ENCODE results near the gene RIC3. TPM values are rescaled to one million over a fixed set of nuclear protein-coding genes. Genes with fewer than 3 reads are reported as not detected.

Gene RIC3
- total and polyA plus RNA-seq, 2 of the 8 experiments (the other 6 are each of a cell fraction or from before 2014, with no cell fraction given), result 6.4 to 15.5 TPM

GRCh38 chr11:8217136-8217535 lies 48.3 kb upstream of the RIC3 start:
- POLR2A ChIA-PET (ENCODE audit: partially characterized antibody), result no interaction called here
- FAIRE-seq, result no peak

More at GRCh38 chr11:8217136-8217535, 48.3 kb upstream of the RIC3 start:
- no peaks in the 10 kb centered on the region for H3K36me3 ChIP-seq (ENCODE audit: control insufficient read depth in 2 of 4, insufficient read depth in 4 of 4, low read length in 3 of 4)
- H2BK120ac ChIP-seq (replicated peaks; ENCODE audit: low read depth, low read length), result no peak overlapping the region
- no peak overlapping the region for H2BK12ac ChIP-seq (ENCODE audit: low read depth, low read length)
- no peak overlapping the region for H3K4ac ChIP-seq (replicated peaks; ENCODE audit: insufficient read length, low read depth, low read length)
- no peaks in the 10 kb centered on the region for H3K9me3 ChIP-seq (ENCODE audit: insufficient read depth in 2 of 2, low read depth in 1 of 2, low read length in 1 of 2)
- H2BK20ac ChIP-seq (ENCODE audit: low read length), result no peak overlapping the region
- no peak for DNase-seq (ENCODE audit: low read depth in 1 of 2, low spot score in 2 of 2)
- no peak overlapping the region for H4K8ac ChIP-seq (ENCODE audit: extremely low read depth, insufficient read depth, low read length)
- CTCF ChIA-PET (ENCODE audit: partially characterized antibody), result interaction anchor here (0.7 to 21.8 kb wide), 10 partner anchors 8 to 360 kb away, joined by 3 to 342 read pairs (median 42); partner anchors contain the start of gene LMO1
- H4K5ac ChIP-seq (ENCODE audit: insufficient read length, low read depth, low read length), result no peak overlapping the region
- no peaks in the 10 kb centered on the region; a peak in 1 of 7 replicates for H3K4me1 ChIP-seq (replicated peaks in 1 of 4; ENCODE audit: control insufficient read depth in 3 of 4, insufficient read depth in 4 of 4, low read length in 3 of 4)
- no peak overlapping the region for H3K4me2 ChIP-seq (ENCODE audit: insufficient read depth in 1 of 2, low read depth in 2 of 2, low read length in 2 of 2)
- no peak overlapping the region for H3K27ac ChIP-seq (ENCODE audit: low read depth, low read length)
- no peak for TF ChIP-seq HDAC2 (IDR thresholded peaks at IDR 0.05; ENCODE audit: borderline replicate concordance in 1 of 2, low read depth in 2 of 2, low read length in 2 of 2)
- no peak for TF ChIP-seq E2F6 (IDR thresholded peaks at IDR 0.05)
- TF ChIP-seq KDM4A (IDR thresholded peaks at IDR 0.05; ENCODE audit: low read depth, low read length, severe bottlenecking), result no peak
- TF ChIP-seq ZNF274 (IDR thresholded peaks at IDR 0.05; ENCODE audit: borderline replicate concordance, extremely low read depth, low read length), result no peak
- TF ChIP-seq CEBPB (IDR thresholded peaks at IDR 0.05; ENCODE audit: low read depth, low read length), result no peak
- TF ChIP-seq KDM5A (IDR thresholded peaks at IDR 0.05; ENCODE audit: low read length), result no peak
- TF ChIP-seq TEAD4 (IDR thresholded peaks at IDR 0.05; ENCODE audit: low read depth, low read length), result no peak
- TF ChIP-seq MAX (IDR thresholded peaks at IDR 0.05), result no peak
- TF ChIP-seq BRCA1 (IDR thresholded peaks at IDR 0.05; ENCODE audit: low read depth, low read length), result no peak
- no peak overlapping the region for H2BK5ac ChIP-seq (ENCODE audit: low read depth, low read length)
- H3K23me2 ChIP-seq (ENCODE audit: low read depth, low read length), result no peaks in the 10 kb centered on the region
- no peaks in the 10 kb centered on the region; a peak in 1 of 7 replicates for H3K27me3 ChIP-seq (replicated peaks in 1 of 4; ENCODE audit: control insufficient read depth in 3 of 4, extremely low read depth in 1 of 4, insufficient read depth in 3 of 4, low read length in 3 of 4)
- no peak overlapping the region for H2AK5ac ChIP-seq (ENCODE audit: low read depth, low read length)
- H3K18ac ChIP-seq (ENCODE audit: extremely low read depth, low read length), result no peak overlapping the region
- H3K79me2 ChIP-seq (ENCODE audit: control insufficient read depth in 1 of 2, insufficient read depth in 2 of 2, low read length in 2 of 2), result no peaks in the 10 kb centered on the region
- no peaks in the 10 kb centered on the region for H4K20me1 ChIP-seq (replicated peaks in 1 of 2; ENCODE audit: control insufficient read depth in 1 of 2, insufficient read depth in 2 of 2, low read length in 2 of 2)
- WGBS, 2 experiments (ENCODE audit: extremely low coverage in 1 of 2, insufficient coverage in 1 of 2, insufficient read length in 1 of 2, insufficient replicate concordance in 2 of 2, low coverage in 1 of 2, low lambda C conversion rate in 2 of 2, missing lambda C conversion rate in 1 of 2), result 85% methylated on average over 4 of the region's 4 CpGs; no CpG with 5 or more reads in 1 of the 2 experiments
- no peak overlapping the region for H3K4me3 ChIP-seq (ENCODE audit: extremely low read depth in 1 of 4, insufficient read depth in 2 of 4, low read depth in 3 of 4, low read length in 4 of 4)
- H3K56ac ChIP-seq (replicated peaks; ENCODE audit: insufficient read length, low read depth, low read length), result no peak overlapping the region
- H3K14ac ChIP-seq (ENCODE audit: insufficient read length), result no peak overlapping the region
- H3K9ac ChIP-seq (replicated peaks in 1 of 4; ENCODE audit: extremely low read depth in 1 of 4, low read depth in 3 of 4, low read length in 3 of 4), result no peak overlapping the region
- no peaks in the 10 kb centered on the region for H3K79me1 ChIP-seq (ENCODE audit: low read depth, low read length)
- no peak overlapping the region for H3K23ac ChIP-seq (ENCODE audit: insufficient read length)
- no peak overlapping the region for H2BK15ac ChIP-seq (ENCODE audit: low read length)
- no peak overlapping the region for H2AFZ ChIP-seq (ENCODE audit: low read length)
- no peak overlapping the region for H4K91ac ChIP-seq (replicated peaks; ENCODE audit: insufficient read length, low read length)
